Vagina (tissue), 2 donors: ENCODE measurements around the gene RBM42. TPM values are rescaled to one million over a fixed set of nuclear protein-coding genes. Genes with fewer than 3 reads are reported as not detected.

Experiments
- DNase-seq, 2 donors: peaks; one replicate each; pipeline ENCODE4 v3.0.0-alpha.2; 2017; ENCODE audit errors: extremely low spot score in 2 of 2
- H3K27ac ChIP-seq: fragments of 200-600 bp; sonication (generic); one replicate; pipeline ENCODE4 v1.5.1; 2019
- H3K27me3 ChIP-seq: fragments of 200-600 bp; sonication (generic); one replicate; pipeline ENCODE4 v1.5.1; 2019
- H3K36me3 ChIP-seq, 2 donors: fragments of 200-600 bp; sonication (generic); one replicate each; pipeline ENCODE4 v1.5.1; 2017 to 2019
- H3K4me1 ChIP-seq: fragments of 200-600 bp; sonication (generic); one replicate; pipeline ENCODE4 v1.5.1; 2019
- H3K4me3 ChIP-seq, 2 donors: fragments of 200-600 bp; sonication (generic); 1 replicate in 1 of 2; 2 replicates in 1 of 2; pipeline ENCODE4 v1.5.1; 2016 to 2019
- H3K9me3 ChIP-seq: fragments of 200-600 bp; sonication (generic); one replicate; pipeline ENCODE4 v1.5.1; 2019
- POLR2A ChIP-seq, 2 donors: fragments of 450-650 bp; IDR thresholded peaks; one replicate each; pipeline ENCODE4 v1.6.1; 2017; ENCODE audit warnings: antibody characterized with exemption in 2 of 2, mild to moderate bottlenecking in 2 of 2, moderate library complexity in 2 of 2
- POLR2AphosphoS5 ChIP-seq, 2 donors: sonication (generic); formaldehyde crosslinking; IDR thresholded peaks; one replicate each; pipeline ENCODE4 v1.9.0; 2017; ENCODE audit warnings: antibody characterized with exemption in 2 of 2, mild to moderate bottlenecking in 2 of 2, low read depth in 1 of 2; ENCODE audit not compliant: insufficient read depth in 1 of 2
- intact Hi-C: fragments of 100-400 bp; cut with DNase I; formaldehyde crosslinking; loops from one replicate; pipeline ENCODE4 v1.15.1; 2023
- total RNA-seq: library from RNA; depleted of rRNA; stranded (reverse); fragments of >200 nt; gene quantifications from one replicate; pipeline ENCODE4 v1.2.3, GENCODE V29; 2016
- TF ChIP-seq, protein P1 (sequence below), 3 experiments: fragments of 450-650 bp in 2 of 3; fragments of 200-600 bp in 1 of 3; sonication (generic) in 1 of 3; IDR thresholded peaks; one replicate each; pipeline ENCODE4 v1.5.1; 2017 to 2019; ENCODE audit warnings: antibody characterized with exemption in 3 of 3, mild to moderate bottlenecking in 2 of 3, moderate library complexity in 2 of 3

The RBM42 gene
- total RNA-seq, 1 donor from 2014 or later, result 54.3 TPM

DNA sequence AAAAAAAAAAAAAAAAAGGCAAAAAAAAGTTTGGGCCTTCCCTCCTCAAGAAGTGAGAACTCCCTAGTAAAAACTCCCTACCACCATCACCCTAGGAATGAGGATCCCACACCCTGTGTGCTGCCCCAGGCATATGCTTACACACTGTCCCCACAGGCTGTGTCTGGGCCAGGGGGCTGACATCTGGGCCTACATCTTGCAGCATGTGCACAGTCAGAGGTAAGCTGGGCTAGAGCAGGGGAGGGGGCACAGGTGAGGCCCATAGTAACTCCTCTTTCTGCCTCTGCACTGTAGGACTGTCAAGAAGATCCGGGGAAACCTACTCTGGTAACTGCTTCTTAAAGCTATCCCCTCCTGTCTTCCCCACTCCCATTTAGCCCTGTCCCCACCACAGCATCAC is 15.3 kb upstream of the RBM42 start:
- H3K4me3 ChIP-seq, result no peak overlapping the region
- TF ChIP-seq POLR2A (IDR thresholded peaks at IDR 0.05) (no peak), POLR2AphosphoS5 (IDR thresholded peaks at IDR 0.05; ENCODE audit: insufficient read depth in 1 of 2, low read depth in 1 of 2) (no peak)
- TF ChIP-seq, protein P1, sequence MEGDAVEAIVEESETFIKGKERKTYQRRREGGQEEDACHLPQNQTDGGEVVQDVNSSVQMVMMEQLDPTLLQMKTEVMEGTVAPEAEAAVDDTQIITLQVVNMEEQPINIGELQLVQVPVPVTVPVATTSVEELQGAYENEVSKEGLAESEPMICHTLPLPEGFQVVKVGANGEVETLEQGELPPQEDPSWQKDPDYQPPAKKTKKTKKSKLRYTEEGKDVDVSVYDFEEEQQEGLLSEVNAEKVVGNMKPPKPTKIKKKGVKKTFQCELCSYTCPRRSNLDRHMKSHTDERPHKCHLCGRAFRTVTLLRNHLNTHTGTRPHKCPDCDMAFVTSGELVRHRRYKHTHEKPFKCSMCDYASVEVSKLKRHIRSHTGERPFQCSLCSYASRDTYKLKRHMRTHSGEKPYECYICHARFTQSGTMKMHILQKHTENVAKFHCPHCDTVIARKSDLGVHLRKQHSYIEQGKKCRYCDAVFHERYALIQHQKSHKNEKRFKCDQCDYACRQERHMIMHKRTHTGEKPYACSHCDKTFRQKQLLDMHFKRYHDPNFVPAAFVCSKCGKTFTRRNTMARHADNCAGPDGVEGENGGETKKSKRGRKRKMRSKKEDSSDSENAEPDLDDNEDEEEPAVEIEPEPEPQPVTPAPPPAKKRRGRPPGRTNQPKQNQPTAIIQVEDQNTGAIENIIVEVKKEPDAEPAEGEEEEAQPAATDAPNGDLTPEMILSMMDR (IDR thresholded peaks at IDR 0.05), result no peak
- intact Hi-C loops, result no loop called here
- no peaks in the 10 kb centered on the region for H3K36me3 ChIP-seq
- DNase-seq, result no peak
- H3K27ac ChIP-seq, result no peak overlapping the region
- peaks cover 16% of the 10 kb centered on the region for H3K4me1 ChIP-seq
- H3K27me3 ChIP-seq, result no peaks in the 10 kb centered on the region
- H3K9me3 ChIP-seq, result no peaks in the 10 kb centered on the region

- no peaks in the 10 kb centered on the region for H3K9me3 ChIP-seq
- intact Hi-C loops, result no loop called here
- peaks cover 16% of the 10 kb centered on the region for H3K4me1 ChIP-seq
- H3K4me3 ChIP-seq, result no peak overlapping the region
- no peak overlapping the region for H3K27ac ChIP-seq
- DNase-seq, result no peak
- TF ChIP-seq POLR2A (IDR thresholded peaks at IDR 0.05) (no peak), POLR2AphosphoS5 (IDR thresholded peaks at IDR 0.05; ENCODE audit: insufficient read depth in 1 of 2, low read depth in 1 of 2) (no peak)
- TF ChIP-seq, protein P1 (IDR thresholded peaks at IDR 0.05), result no peak
- no peaks in the 10 kb centered on the region for H3K27me3 ChIP-seq
- no peaks in the 10 kb centered on the region for H3K36me3 ChIP-seq
Observed at GRCh38 chr19:35615036-35615435, 13.8 kb upstream of the RBM42 start.

DNA sequence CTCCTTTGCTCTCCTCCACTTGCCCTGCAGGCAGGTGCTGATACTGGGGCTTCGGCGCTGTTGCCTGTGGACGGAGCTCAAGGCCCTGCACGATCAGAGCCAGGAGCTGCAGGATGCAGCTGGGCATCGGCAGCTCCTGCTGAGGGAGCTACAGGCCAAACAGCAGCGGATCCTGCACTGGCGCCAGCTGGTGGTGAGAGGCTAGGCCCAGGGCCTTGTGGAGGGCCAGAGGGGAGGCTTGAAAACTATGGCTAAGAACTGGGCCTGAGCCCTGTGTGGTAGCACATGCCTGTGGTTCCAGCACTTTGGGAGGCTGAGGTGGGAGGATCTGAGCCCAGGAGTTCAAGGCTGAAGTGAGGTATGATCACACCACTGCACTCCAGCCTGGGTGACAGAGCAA is 10.0 kb upstream of the RBM42 start:
- Histone ChIP-seq H3K4me1 (no peaks in the 10 kb centered on the region), H3K27ac (no peak overlapping the region), H3K36me3 (peaks cover 0 to 7% of the 10 kb centered on the region in 2 donors), H3K9me3 (no peaks in the 10 kb centered on the region), H3K4me3 (no peak overlapping the region), H3K27me3 (no peaks in the 10 kb centered on the region)
- TF ChIP-seq POLR2AphosphoS5 (IDR thresholded peaks at IDR 0.05; ENCODE audit: insufficient read depth in 1 of 2, low read depth in 1 of 2), result no peak
- TF ChIP-seq, protein P1 (IDR thresholded peaks at IDR 0.05), result no peak
- no peak for TF ChIP-seq POLR2A (IDR thresholded peaks at IDR 0.05)
- DNase-seq, result no peak
- intact Hi-C loops, result no loop called here

GRCh38 chr19:35619290-35619923 is 9.4 kb upstream of the RBM42 start:
- TF ChIP-seq POLR2AphosphoS5 (IDR thresholded peaks at IDR 0.05; ENCODE audit: insufficient read depth in 1 of 2, low read depth in 1 of 2) (no peak), POLR2A (IDR thresholded peaks at IDR 0.05) (no peak)
- TF ChIP-seq, protein P1 (IDR thresholded peaks at IDR 0.05), result no peak
- Histone ChIP-seq H3K27me3 (no peaks in the 10 kb centered on the region), H3K36me3 (peaks cover 0 to 7% of the 10 kb centered on the region in 2 donors), H3K27ac (no peak overlapping the region), H3K9me3 (no peaks in the 10 kb centered on the region), H3K4me3 (no peak overlapping the region), H3K4me1 (no peaks in the 10 kb centered on the region)
- intact Hi-C loops, result no loop called here
- DNase-seq, result peak in 1 of 2 donors; percentile 76

DNA sequence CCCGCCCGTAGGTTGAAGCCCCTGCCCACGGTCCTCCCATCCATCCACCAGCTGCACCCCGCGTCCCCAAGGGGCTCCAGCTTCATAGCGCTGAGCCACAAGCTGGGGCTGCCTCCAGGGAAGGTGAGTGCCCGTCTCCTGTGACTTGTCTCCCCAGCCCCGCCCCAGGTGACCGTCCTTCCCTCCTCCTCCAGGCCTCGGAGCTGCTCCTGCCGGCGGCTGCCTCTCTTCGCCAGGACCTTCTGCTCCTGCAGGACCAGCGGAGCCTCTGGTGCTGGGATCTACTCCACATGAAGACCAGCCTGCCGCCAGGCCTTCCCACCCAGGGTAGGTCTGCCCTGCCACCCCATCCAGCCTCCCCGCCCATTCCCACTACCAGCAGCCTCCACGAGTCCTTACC is 8.8 kb upstream of the RBM42 start:
- no peaks in the 10 kb centered on the region for H3K4me1 ChIP-seq
- TF ChIP-seq, protein P1 (IDR thresholded peaks at IDR 0.05), result no peak
- TF ChIP-seq POLR2AphosphoS5 (IDR thresholded peaks at IDR 0.05; ENCODE audit: insufficient read depth in 1 of 2, low read depth in 1 of 2) (no peak), POLR2A (IDR thresholded peaks at IDR 0.05) (no peak)
- intact Hi-C loops, result no loop called here
- no peak overlapping the region for H3K27ac ChIP-seq
- no peak overlapping the region for H3K4me3 ChIP-seq
- no peak for DNase-seq
- H3K9me3 ChIP-seq, result no peaks in the 10 kb centered on the region
- no peaks in the 10 kb centered on the region for H3K27me3 ChIP-seq
- H3K36me3 ChIP-seq, result peaks cover 0 to 7% of the 10 kb centered on the region in 2 donors
